Esophagus squamous epithelium (tissue), 4 donors: ENCODE data around the gene STX17.

ENCODE experiments used
- CTCF ChIP-seq, 6 experiments: fragments of 450-650 bp in 4 of 6; fragments of 200-600 bp in 2 of 6; sonication (generic) in 2 of 6; IDR thresholded peaks; one replicate each; pipeline ENCODE4 v1.5.1; 2016 to 2019; ENCODE audit warnings: antibody characterized with exemption in 6 of 6, mild to moderate bottlenecking in 4 of 6, moderate library complexity in 4 of 6
- POLR2A ChIP-seq, 4 donors: fragments of 450-650 bp; IDR thresholded peaks; one replicate each; pipeline ENCODE4 v1.6.1; 2017; ENCODE audit warnings: antibody characterized with exemption in 4 of 4, mild to moderate bottlenecking in 4 of 4, moderate library complexity in 3 of 4

DNA sequence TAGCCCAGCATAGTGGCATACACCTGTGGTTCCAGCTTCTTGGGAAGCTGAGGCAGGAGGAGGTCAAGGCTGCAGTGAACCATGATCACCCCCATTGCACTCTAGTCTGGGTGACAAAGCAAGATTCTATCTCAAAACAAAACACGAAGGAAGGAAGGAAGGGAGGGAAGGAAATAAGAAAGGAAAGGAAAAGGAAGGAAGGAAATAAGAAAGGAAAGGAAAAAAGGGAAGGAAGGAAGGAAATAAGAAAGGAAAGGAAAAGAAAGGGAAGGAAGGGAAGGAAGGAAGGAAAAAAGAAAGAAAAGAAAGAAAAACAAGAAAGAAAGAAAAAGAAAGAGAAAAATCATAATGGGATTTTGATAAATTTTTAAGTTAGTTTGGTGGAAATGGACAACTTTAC, 3.1 kb upstream of the STX17 start:
- TF ChIP-seq POLR2A (IDR thresholded peaks at IDR 0.05) (no peak), CTCF (IDR thresholded peaks at IDR 0.05) (no peak)
